HCT116 (cell line): ENCODE measurements around the gene ETFA. TPM values are rescaled to one million over a fixed set of nuclear protein-coding genes. Genes with fewer than 3 reads are reported as not detected.
"Not testable (repeated sequence)": the region's sequence is repeated elsewhere in the genome, so short reads cannot be mapped to it uniquely, and the experiment has no call there.

Experiments
- ATAC-seq: fragments of 200-7000 bp; cut with Tn5 transposase; 2 replicates; pipeline ENCODE4 v1.9.1; 2020; ENCODE audit warnings: mild to moderate bottlenecking, moderate library complexity
- BruUV-seq: library from RNA; stranded (reverse); fragments of 400-500 nt; replicated peaks from 2 replicates; lab custom pipeline; 2021; lab: Mats Ljungman, UMichigan
- CTCF ChIA-PET: fragments of 300-600 bp; sonication (Branson Sonifier 250); formaldehyde crosslinking; loops from one replicate; lab custom pipeline; 2021; ENCODE audit warnings: antibody characterized with exemption; lab: Charles Lee
- POLR2A ChIA-PET: fragments of 300-600, 350-600 bp; sonication (Branson Sonifier 250); formaldehyde crosslinking; loops from one replicate; lab custom pipeline; 2021; ENCODE audit warnings: antibody characterized with exemption; lab: Charles Lee
- RAD21 ChIA-PET, 2 experiments: fragments of 300-600 bp; sonication (Branson Sonifier 250); formaldehyde crosslinking; loops; one replicate each; lab custom pipeline; 2023; ENCODE audit warnings: low total read pairs in 2 of 2; ENCODE audit not compliant: uncharacterized antibody in 2 of 2, unreplicated experiment in 2 of 2, low non-redundant PET in 1 of 2; lab: Charles Lee
- DNase-seq: peaks from one replicate; pipeline ENCODE4 v3.0.0-alpha.2; 2010; ENCODE audit warnings: low read depth, low spot score
- H2AFZ ChIP-seq: fragments of 200-600 bp; shearing (Covaris generic), sonication (generic); 2 replicates; pipeline ENCODE4 v1.6.1; 2017; ENCODE audit warnings: low read depth, mixed run types, mixed read lengths, antibody characterized with exemption, low read length; ENCODE audit not compliant: poor library complexity, severe bottlenecking
- H3K27ac ChIP-seq: 2 replicates; pipeline ENCODE4 v1.5.1; 2012; ENCODE audit warnings: low read depth, low read length
- H3K27me3 ChIP-seq: fragments of 200-600 bp; sonication (generic); 2 replicates; pipeline ENCODE4 v1.6.1; 2016; ENCODE audit warnings: mixed run types, low read length, mixed read lengths; ENCODE audit not compliant: insufficient read depth
- H3K36me3 ChIP-seq, 2 experiments: fragments of 200-500 bp in 1 of 2; fragments of 200-600 bp in 1 of 2; sonication (Bioruptor generic) in 1 of 2; sonication (generic) in 1 of 2; 2 replicates each; pipeline versions ENCODE4 v1.5.1 to v1.6.1; 2014 to 2016; ENCODE audit warnings: low read length in 2 of 2, inconsistent platforms in 1 of 2, mixed read lengths in 1 of 2, mixed run types in 1 of 2; ENCODE audit not compliant: insufficient read depth in 2 of 2, control insufficient read depth in 1 of 2
- H3K4me1 ChIP-seq, 2 experiments: fragments of 200-600 bp in 1 of 2; sonication (generic) in 1 of 2; 2 replicates each; pipeline versions ENCODE4 v1.5.1 to v1.6.1; 2012 to 2017; ENCODE audit warnings: low read length in 2 of 2, inconsistent platforms in 1 of 2, mild to moderate bottlenecking in 1 of 2, mixed read lengths in 1 of 2, mixed run types in 1 of 2, moderate library complexity in 1 of 2; ENCODE audit not compliant: insufficient read depth in 2 of 2, control insufficient read depth in 1 of 2
- H3K4me2 ChIP-seq: fragments of 200-600 bp; sonication (generic); 2 replicates; pipeline ENCODE4 v1.6.1; 2017; ENCODE audit warnings: mixed run types, low read length, mixed read lengths
- H3K4me3 ChIP-seq, 2 experiments: fragments of 200-600 bp in 1 of 2; sonication (generic) in 1 of 2; replicated peaks in 1 of 2; 2 replicates each; pipeline ENCODE4 v1.5.1; 2011 to 2016; ENCODE audit warnings: low read length in 2 of 2, control low read depth in 1 of 2, low read depth in 1 of 2, mild to moderate bottlenecking in 1 of 2, mixed read lengths in 1 of 2, mixed run types in 1 of 2
- H3K79me2 ChIP-seq: fragments of 200-600 bp; sonication (generic); 2 replicates; pipeline ENCODE4 v1.6.1; 2017; ENCODE audit warnings: mild to moderate bottlenecking, mixed run types, low read length, moderate library complexity, mixed read lengths; ENCODE audit not compliant: insufficient read depth
- H3K9ac ChIP-seq: fragments of 200-600 bp; sonication (generic); 2 replicates; pipeline ENCODE4 v1.6.1; 2016; ENCODE audit warnings: low read length, mixed read lengths
- H3K9me2 ChIP-seq: fragments of 200-600 bp; sonication (generic), shearing (Covaris generic); 2 replicates; pipeline ENCODE4 v1.6.1; 2017; ENCODE audit warnings: mixed run types, mild to moderate bottlenecking, moderate library complexity; ENCODE audit not compliant: insufficient read depth
- H3K9me3 ChIP-seq, 2 experiments: fragments of 200-500 bp in 1 of 2; fragments of 200-600 bp in 1 of 2; sonication (Bioruptor generic) in 1 of 2; sonication (generic) in 1 of 2; 2 replicates each; pipeline ENCODE4 v1.6.1; 2014 to 2017; ENCODE audit warnings: low read length in 2 of 2, mixed read lengths in 2 of 2, inconsistent platforms in 1 of 2, low read depth in 1 of 2, mild to moderate bottlenecking in 1 of 2, mixed run types in 1 of 2, moderate library complexity in 1 of 2; ENCODE audit not compliant: control insufficient read depth in 1 of 2, insufficient read depth in 1 of 2
- H4K20me1 ChIP-seq: fragments of 200-600 bp; sonication (generic), shearing (Covaris generic); 2 replicates; pipeline ENCODE4 v1.6.1; 2017; ENCODE audit warnings: mixed run types, mild to moderate bottlenecking, moderate library complexity; ENCODE audit not compliant: insufficient read depth
- EGR1 ChIP-seq: IDR thresholded peaks from 2 replicates; pipeline ENCODE4 v1.6.1; 2012; ENCODE audit warnings: low read depth
- EZH2phosphoT487 ChIP-seq: fragments of 200-600 bp; IDR thresholded peaks from 2 replicates; pipeline ENCODE4 v1.6.1; 2018; ENCODE audit warnings: antibody characterized with exemption, borderline replicate concordance
- POLR2A ChIP-seq: IDR thresholded peaks from 2 replicates; pipeline ENCODE4 v1.7.0; 2011; ENCODE audit warnings: borderline replicate concordance; ENCODE audit not compliant: insufficient read depth, insufficient read length; ENCODE audit errors: extremely low read depth
- RAD21 ChIP-seq: IDR thresholded peaks from 2 replicates; pipeline ENCODE4 v1.6.1; 2012; ENCODE audit warnings: low read depth, mild to moderate bottlenecking
- SRF ChIP-seq: IDR thresholded peaks from 2 replicates; pipeline ENCODE4 v1.6.1; 2012; ENCODE audit warnings: low read depth
- ZFX ChIP-seq: fragments of 450-650 bp; IDR thresholded peaks from 2 replicates; pipeline ENCODE4 v1.6.1; 2017
- intact Hi-C: fragments of 100-400 bp; cut with micrococcal nuclease; formaldehyde crosslinking; loops from 2 replicates; pipeline ENCODE4 v1.10.0; 2022
- total RNA-seq: library from RNA; stranded (reverse); gene quantifications from one replicate; pipeline ENCODE4 v1.2.1, GENCODE V29; 2021; ENCODE audit not compliant: unreplicated experiment
- TF ChIP-seq, protein P1 (sequence below): IDR thresholded peaks from 2 replicates; pipeline ENCODE4 v1.6.1; 2012
- TF ChIP-seq, protein P2 (sequence below): IDR thresholded peaks from 2 replicates; pipeline ENCODE4 v1.6.1; 2012
- TF ChIP-seq, protein P3 (sequence below), 3 experiments: fragments of 200-600 bp in 1 of 3; sonication (generic) in 1 of 3; IDR thresholded peaks in 2 of 3; conservative IDR thresholded peaks in 1 of 3; 2 replicates each; pipeline ENCODE4 v1.5.1; 2012 to 2017; ENCODE audit warnings: low read depth in 2 of 3, low read length in 2 of 3, antibody characterized with exemption in 1 of 3, borderline replicate concordance in 1 of 3, control low read depth in 1 of 3, mild to moderate bottlenecking in 1 of 3, mixed read lengths in 1 of 3, mixed run types in 1 of 3, moderate library complexity in 1 of 3; ENCODE audit not compliant: insufficient read depth in 1 of 3

Gene ETFA
- total RNA-seq, 1 experiment from 2014 or later = 144 TPM

DNA sequence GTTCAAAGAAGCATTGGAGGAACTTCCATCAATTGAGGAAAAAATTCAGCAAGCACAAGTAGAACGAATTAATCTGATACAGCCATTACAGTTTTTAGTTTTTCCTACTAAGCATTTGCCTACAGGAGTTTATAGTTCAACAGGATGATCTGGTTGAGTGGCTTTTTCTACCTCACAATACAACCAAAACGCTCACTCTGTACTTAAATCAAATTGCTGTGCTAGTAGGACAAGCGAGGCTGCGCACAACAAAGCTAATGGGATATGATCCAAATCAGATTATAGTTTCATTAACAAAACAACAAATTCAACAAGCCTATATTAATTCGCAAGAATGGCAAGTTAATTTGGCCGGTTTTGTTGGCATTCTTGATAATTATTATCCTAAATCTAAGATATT, 44.2 kb downstream of the ETFA start:
- BruUV-seq = no TSS peak
- no peaks in the 10 kb centered on the region for H3K27me3 ChIP-seq
- CTCF ChIA-PET = no interaction called here
- H3K4me3 ChIP-seq = no peak overlapping the region
- H3K27ac ChIP-seq = no peak overlapping the region
- no peaks in the 10 kb centered on the region for H4K20me1 ChIP-seq
- no peak for DNase-seq
- peaks cover 6 to 13% of the 10 kb centered on the region in 2 experiments; a peak in 3 of 4 replicates for H3K9me3 ChIP-seq
- POLR2A ChIA-PET = interaction anchor here (0.8 kb wide), 1 partner anchor 14 kb away, joined by 3 read pairs; no protein-coding TSS in a partner anchor
- no peak for ATAC-seq
- peaks cover 3 to 10% of the 10 kb centered on the region in 2 experiments; a peak in 3 of 4 replicates for H3K36me3 ChIP-seq
- no peaks in the 10 kb centered on the region for H3K79me2 ChIP-seq
- no peaks in the 10 kb centered on the region for H3K4me1 ChIP-seq
- TF ChIP-seq SRF = no peak
- TF ChIP-seq, protein P1, sequence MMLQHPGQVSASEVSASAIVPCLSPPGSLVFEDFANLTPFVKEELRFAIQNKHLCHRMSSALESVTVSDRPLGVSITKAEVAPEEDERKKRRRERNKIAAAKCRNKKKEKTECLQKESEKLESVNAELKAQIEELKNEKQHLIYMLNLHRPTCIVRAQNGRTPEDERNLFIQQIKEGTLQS = no peak
- TF ChIP-seq ZFX = no peak
- TF ChIP-seq EZH2phosphoT487 = no peak
- TF ChIP-seq EGR1 = no peak
- TF ChIP-seq, protein P2, sequence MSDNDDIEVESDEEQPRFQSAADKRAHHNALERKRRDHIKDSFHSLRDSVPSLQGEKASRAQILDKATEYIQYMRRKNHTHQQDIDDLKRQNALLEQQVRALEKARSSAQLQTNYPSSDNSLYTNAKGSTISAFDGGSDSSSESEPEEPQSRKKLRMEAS = no peak
- no peak for TF ChIP-seq POLR2A
- TF ChIP-seq RAD21 = no peak
- TF ChIP-seq, protein P3, sequence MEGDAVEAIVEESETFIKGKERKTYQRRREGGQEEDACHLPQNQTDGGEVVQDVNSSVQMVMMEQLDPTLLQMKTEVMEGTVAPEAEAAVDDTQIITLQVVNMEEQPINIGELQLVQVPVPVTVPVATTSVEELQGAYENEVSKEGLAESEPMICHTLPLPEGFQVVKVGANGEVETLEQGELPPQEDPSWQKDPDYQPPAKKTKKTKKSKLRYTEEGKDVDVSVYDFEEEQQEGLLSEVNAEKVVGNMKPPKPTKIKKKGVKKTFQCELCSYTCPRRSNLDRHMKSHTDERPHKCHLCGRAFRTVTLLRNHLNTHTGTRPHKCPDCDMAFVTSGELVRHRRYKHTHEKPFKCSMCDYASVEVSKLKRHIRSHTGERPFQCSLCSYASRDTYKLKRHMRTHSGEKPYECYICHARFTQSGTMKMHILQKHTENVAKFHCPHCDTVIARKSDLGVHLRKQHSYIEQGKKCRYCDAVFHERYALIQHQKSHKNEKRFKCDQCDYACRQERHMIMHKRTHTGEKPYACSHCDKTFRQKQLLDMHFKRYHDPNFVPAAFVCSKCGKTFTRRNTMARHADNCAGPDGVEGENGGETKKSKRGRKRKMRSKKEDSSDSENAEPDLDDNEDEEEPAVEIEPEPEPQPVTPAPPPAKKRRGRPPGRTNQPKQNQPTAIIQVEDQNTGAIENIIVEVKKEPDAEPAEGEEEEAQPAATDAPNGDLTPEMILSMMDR (IDR thresholded peaks at IDR 0.05 in 2 of 3, conservative IDR thresholded peaks at IDR 0.05 in 1 of 3; ENCODE audit: borderline replicate concordance in 1 of 3, insufficient read depth in 1 of 3, low read depth in 2 of 3, low read length in 2 of 3) = no peak
- RAD21 ChIA-PET = no interaction called here
- no peaks in the 10 kb centered on the region for H3K9me2 ChIP-seq
- no peak overlapping the region for H2AFZ ChIP-seq
- intact Hi-C loops = no loop called here
- H3K4me2 ChIP-seq = no peak overlapping the region
- no peak overlapping the region for H3K9ac ChIP-seq

DNA sequence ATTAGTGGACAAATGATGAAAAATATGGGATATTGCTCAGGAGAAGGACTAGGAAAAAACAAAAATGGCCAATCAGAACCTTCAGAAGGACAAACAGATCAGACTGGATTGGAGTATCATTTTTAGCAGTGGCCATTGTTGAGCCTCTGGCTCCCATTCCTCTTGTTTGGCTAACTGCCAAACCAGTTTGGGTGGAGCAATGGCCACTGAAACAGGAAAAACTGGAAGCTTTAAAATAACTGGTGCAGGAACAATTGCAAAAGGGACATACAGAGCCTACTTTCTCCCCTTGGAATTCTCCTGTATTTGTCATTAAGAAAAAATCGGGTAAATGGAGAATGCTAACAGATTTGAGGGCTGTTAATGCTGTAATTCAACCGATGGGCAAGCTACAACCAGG, 45.5 kb downstream of the ETFA start:
- H3K79me2 ChIP-seq, H3K4me3 ChIP-seq, H3K9me2 ChIP-seq, H3K4me2 ChIP-seq, intact Hi-C loops, H2AFZ ChIP-seq, H3K9ac ChIP-seq, H4K20me1 ChIP-seq, ATAC-seq, CTCF ChIA-PET, DNase-seq, H3K27ac ChIP-seq, POLR2A ChIA-PET, H3K4me1 ChIP-seq, RAD21 ChIA-PET, H3K27me3 ChIP-seq, BruUV-seq: not testable (repeated sequence)
- H3K36me3 ChIP-seq = peaks cover 3 to 19% of the 10 kb centered on the region in 2 experiments; a peak in 3 of 4 replicates
- H3K9me3 ChIP-seq = peaks cover 8 to 13% of the 10 kb centered on the region in 2 experiments; a peak in 3 of 4 replicates
